ENCODE results near the gene ENOSF1. TPM values are rescaled to one million over a fixed set of nuclear protein-coding genes. Genes with fewer than 3 reads are reported as not detected.

The ENOSF1 gene
- total and polyA plus RNA-seq, 2 of the 13 experiments (the other 11 are each of a cell fraction or from before 2014, with no cell fraction given) = 37.6 to 40.1 TPM

GRCh38 chr18:706405-706804 lies 6.0 kb downstream of the ENOSF1 start (continued):
- no peak for TF ChIP-seq KDM5A (IDR thresholded peaks at IDR 0.05; ENCODE audit: borderline replicate concordance, low read length)
- TF ChIP-seq ZNF562 (CRISPR knock-in tag; IDR thresholded peaks at IDR 0.05; ENCODE audit: borderline replicate concordance) = no peak
- TF ChIP-seq GABPB1 (CRISPR knock-in tag; IDR thresholded peaks at IDR 0.05) = no peak
- TF ChIP-seq ZNF24 (IDR thresholded peaks at IDR 0.05) = no peak
- no peak for TF ChIP-seq RBM22 (optimal IDR thresholded peaks at IDR 0.05; ENCODE audit: low read length)
- TF ChIP-seq TCF12 (IDR thresholded peaks at IDR 0.05) = no peak
- no peak for TF ChIP-seq TCF12 (CRISPR knock-in tag; IDR thresholded peaks at IDR 0.05)
- TF ChIP-seq STAG1 (CRISPR knock-in tag; IDR thresholded peaks at IDR 0.05) = no peak
- TF ChIP-seq MLX (CRISPR knock-in tag; IDR thresholded peaks at IDR 0.05) = no peak
- no peak for TF ChIP-seq ZNF468 (CRISPR knock-in tag; IDR thresholded peaks at IDR 0.05)
- no peak for TF ChIP-seq ZBTB39 (CRISPR knock-in tag; IDR thresholded peaks at IDR 0.05)
- TF ChIP-seq KDM4B (CRISPR knock-in tag; IDR thresholded peaks at IDR 0.05) = no peak
- TF ChIP-seq ZNF670 (CRISPR knock-in tag; IDR thresholded peaks at IDR 0.05; ENCODE audit: borderline replicate concordance) = no peak
- no peak for TF ChIP-seq ZNF746 (CRISPR knock-in tag; IDR thresholded peaks at IDR 0.05)

All from HepG2 (cell line).